ENCODE data around the gene TSPOAP1.

TSPOAP1 gene

DNA sequence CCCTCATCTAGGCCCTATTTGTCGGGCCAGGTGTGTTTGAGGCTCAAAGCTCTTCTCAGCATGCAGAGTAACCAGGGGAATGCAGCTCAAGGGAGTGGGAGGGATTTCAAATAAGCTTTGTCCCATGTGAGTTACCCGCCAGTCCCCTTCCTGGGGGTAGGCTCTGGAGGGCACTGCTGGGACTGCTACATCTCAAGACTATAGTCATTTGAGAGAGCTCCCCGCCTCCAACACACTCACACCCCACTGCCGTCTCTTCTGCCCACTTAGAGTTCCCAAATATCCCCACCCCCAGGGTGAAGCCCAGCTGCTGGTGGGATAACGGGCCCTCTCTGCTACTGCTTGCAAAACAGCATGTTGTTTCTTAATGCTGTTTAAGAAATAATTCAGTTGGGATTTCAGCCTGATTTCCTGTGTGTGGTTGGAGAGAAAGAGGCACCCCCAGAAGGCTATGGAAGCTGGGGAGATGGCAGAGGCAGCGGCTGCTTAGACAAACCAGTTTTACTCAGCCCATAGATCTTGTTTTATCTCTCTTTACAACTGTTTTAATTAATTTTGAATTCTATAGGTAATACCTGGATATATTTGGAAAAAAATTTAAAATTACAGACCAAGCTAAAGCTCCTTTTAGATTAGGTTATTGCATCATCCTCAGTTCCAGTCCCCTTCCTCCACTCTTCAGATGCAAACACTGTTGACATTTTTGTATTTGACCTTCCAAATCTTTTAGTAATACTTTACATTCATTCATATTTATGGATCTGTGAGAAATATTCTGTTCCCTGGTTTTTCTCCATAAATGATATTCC, 43.8 kb downstream of the TSPOAP1 start:
- no peak overlapping the region for H3K4me3 ChIP-seq (ENCODE audit: low read depth, low read length)
- DNase-seq (ENCODE audit: low read depth): no peak
- TF ChIP-seq, protein P1, sequence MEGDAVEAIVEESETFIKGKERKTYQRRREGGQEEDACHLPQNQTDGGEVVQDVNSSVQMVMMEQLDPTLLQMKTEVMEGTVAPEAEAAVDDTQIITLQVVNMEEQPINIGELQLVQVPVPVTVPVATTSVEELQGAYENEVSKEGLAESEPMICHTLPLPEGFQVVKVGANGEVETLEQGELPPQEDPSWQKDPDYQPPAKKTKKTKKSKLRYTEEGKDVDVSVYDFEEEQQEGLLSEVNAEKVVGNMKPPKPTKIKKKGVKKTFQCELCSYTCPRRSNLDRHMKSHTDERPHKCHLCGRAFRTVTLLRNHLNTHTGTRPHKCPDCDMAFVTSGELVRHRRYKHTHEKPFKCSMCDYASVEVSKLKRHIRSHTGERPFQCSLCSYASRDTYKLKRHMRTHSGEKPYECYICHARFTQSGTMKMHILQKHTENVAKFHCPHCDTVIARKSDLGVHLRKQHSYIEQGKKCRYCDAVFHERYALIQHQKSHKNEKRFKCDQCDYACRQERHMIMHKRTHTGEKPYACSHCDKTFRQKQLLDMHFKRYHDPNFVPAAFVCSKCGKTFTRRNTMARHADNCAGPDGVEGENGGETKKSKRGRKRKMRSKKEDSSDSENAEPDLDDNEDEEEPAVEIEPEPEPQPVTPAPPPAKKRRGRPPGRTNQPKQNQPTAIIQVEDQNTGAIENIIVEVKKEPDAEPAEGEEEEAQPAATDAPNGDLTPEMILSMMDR (IDR thresholded peaks at IDR 0.05; ENCODE audit: insufficient read depth, low read depth, low read length, missing control alignments): no peak

DNA sequence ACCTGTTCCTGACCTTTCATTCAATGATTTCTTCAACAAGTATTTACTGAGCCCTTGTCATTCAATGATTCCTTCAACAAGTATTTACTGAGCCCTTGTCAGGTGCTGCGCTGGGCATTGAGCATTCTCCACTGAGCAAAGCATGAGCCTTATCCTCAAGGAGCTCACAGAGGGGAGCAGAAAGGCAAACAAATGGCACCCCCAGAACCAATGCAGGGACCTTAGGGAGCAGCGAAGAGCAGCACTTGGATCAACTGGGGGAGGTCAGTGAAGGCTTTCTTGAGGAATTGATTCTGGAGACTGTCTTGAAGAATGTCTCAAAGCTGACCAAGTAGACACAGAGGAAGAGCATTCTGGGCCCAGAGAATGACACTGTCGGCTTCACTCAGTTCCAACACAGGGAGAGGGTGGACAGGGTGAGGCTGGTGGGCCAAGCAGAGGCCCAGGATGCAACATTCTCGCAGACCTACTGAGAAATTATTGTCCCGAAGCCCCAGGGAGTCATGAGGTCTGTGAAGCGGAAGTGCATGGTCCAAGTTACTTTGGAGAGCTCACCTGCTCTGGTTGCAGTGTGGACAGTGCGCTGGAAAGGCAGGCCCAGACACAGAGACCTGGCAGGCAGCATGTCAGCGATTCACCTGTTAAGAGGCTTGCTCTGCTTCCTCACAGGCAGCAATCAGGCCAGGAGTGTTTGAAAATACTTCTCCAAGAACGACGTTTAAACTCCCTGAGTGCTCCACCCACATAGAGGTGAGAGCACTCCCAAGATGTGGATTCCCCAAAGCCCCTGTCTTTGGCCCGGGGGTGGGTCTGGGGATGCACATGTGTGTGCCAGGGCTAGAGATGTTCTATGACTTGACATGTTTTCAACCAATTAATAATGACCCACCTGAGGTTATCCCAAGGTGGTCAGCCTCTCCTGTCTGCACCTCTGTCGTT, 44.7 kb downstream of the TSPOAP1 start:
- TF ChIP-seq, protein P1 (IDR thresholded peaks at IDR 0.05; ENCODE audit: insufficient read depth, low read depth, low read length, missing control alignments): no peak
- DNase-seq (ENCODE audit: low read depth): no peak
- no peak overlapping the region for H3K4me3 ChIP-seq (ENCODE audit: low read depth, low read length)

DNA sequence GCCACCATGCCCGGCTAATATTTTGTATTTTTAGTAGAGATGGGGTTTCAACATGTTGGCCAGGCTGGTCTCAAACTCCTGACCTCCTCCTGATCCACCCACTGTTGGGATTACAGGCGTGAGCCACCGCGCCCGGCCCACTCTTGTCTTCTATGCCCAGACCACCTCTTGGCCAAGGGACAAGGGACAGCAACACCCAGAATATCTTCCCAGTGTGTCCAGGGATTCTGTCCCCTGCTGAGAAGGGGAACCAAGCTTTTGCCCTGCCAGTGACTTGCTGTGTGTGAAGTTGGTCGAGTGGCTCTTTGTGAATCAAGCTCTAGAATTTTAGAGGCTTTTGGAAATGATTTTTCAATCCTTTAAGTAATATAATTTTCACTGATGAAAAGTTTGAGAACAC, 46.2 kb downstream of the TSPOAP1 start:
- TF ChIP-seq, protein P1 (IDR thresholded peaks at IDR 0.05; ENCODE audit: insufficient read depth, low read depth, low read length, missing control alignments): no peak
- no peak for DNase-seq (ENCODE audit: low read depth)
- no peak overlapping the region for H3K4me3 ChIP-seq (ENCODE audit: low read depth, low read length)

DNA sequence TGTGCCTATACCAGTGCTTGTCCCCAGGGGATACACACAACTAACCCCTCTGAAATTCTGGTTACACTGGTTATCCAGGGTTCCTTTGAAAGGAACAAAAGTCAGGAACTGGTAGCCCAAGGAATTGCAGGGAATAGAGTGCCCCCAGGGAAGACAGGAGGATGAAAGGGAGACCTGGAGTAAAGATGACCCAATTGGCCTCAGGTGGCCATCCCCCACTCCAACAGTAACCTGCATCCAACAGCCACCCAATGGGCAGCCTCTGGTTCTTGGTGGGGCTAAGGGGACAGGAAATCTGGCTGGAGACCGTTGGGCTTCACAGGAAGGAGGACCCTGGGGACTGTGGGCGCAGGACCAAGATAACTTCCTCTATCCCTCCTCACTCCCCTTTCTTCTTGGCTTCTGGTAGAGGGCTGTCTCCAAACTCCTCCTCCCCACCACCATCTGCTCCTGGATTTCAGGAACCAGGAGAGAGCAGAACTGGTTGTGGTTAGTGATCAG, 47.0 kb downstream of the TSPOAP1 start:
- TF ChIP-seq, protein P1 (IDR thresholded peaks at IDR 0.05; ENCODE audit: insufficient read depth, low read depth, low read length, missing control alignments): no peak
- no peak overlapping the region for H3K4me3 ChIP-seq (ENCODE audit: low read depth, low read length)
- DNase-seq (ENCODE audit: low read depth): no peak

DNA sequence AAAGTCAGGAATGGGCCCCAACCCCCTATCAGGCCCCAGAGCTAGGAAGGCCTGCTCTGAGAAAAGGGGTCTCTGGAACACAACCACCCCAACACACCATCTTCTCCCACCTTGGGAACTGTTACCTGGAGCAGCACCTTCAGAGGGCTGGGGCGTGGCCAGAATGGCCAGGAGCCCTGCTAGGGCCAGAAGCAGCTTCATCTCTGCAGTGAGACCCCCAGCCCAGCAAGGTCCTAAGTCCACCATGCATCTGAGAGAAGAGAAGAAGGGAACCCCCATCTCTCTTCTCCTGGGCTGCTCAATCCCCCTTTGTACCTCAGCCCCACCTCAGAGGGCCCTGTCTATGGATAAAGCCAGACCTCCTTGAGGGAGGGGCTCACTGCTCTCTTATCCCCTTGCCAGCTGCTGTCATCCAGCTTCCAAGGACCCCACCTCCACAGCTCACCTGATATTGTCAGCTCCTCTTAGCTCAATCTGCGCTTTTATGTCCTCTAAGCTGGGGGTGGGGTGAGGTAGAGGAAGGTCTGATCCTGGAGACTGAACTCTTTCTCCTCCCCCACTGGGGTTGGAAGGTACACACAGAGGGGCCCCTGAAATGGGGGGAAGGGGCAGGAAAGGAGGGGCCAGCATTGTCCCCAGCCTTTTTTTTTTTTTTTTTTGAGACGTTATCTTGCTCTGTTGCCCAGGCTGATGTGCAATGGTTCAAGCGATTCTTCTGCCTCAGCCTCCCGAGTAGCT, 47.9 kb downstream of the TSPOAP1 start, which contains the start of gene MPO:
Gene MPO, minus strand, starts transcription at position 456 of the 738 bp plus-strand sequence. Its CDS starts 177 bp downstream, at position 279.
- no peak for DNase-seq (ENCODE audit: low read depth)
- H3K4me3 ChIP-seq (ENCODE audit: low read depth, low read length): no peak within 1 kb of the TSS
- TF ChIP-seq, protein P1 (IDR thresholded peaks at IDR 0.05; ENCODE audit: insufficient read depth, low read depth, low read length, missing control alignments): no peak

DNA sequence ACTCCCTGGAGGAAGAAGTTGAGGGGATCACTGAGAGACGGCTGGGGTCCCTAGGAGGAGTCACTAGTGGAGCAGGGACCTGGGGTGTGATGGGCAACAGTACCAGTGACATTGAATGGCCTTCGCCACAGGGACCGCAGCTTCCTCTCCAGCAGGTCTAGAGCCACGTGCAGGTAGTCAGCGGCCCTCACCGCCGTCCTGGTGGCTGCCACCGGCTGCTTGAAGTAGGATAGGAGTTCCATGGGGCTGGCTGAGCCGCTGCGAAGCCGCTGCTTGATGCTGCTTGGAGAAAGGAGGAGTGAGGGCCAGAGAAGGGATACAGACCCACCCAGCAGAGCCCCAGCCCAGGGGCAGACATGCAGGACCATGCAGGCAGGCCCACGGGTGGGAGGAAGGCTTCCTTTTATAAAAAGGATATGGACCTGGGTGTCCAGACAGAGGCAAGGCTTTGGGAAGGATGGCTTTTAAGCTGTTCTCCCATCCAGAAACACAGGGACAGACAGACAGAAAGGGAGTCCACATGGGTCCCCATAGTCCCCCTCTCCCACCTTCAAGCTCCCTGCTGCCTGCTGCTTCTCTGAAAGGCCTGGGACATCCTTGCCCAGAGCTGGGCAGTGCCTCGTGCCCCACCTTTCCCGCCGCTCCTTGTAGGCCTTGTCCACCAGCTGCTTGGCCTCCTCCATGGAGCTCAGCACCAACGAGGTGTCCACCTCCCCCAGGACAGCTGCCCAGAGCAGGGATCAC, 48.7 kb downstream of the TSPOAP1 start:
- no peak for DNase-seq (ENCODE audit: low read depth)
- TF ChIP-seq, protein P1 (IDR thresholded peaks at IDR 0.05; ENCODE audit: insufficient read depth, low read depth, low read length, missing control alignments): no peak
- H3K4me3 ChIP-seq (ENCODE audit: low read depth, low read length): no peak overlapping the region
